ENCODE data around the gene FAM174C. TPM values are rescaled to one million over a fixed set of nuclear protein-coding genes. Genes with fewer than 3 reads are reported as not detected.

The FAM174C gene
- polyA plus RNA-seq, 3 donors = 32.8 to 56.2 (median 40.0) TPM

GRCh38 chr19:1312767-1313694 is 37.7 kb downstream of the FAM174C start:
- Mint-ChIP-seq H3K27ac (no peak overlapping the region), H3K4me1 (no peaks in the 10 kb centered on the region), H3K27me3 (ENCODE audit: low read depth in 3 of 3) (peaks cover 26 to 43% (median 39%) of the 10 kb centered on the region in 3 donors), H3K4me3 (no peak overlapping the region), H3K9me3 (peaks cover 0 to 4% (median 0%) of the 10 kb centered on the region in 7 donors), H3K36me3 (no peaks in the 10 kb centered on the region)
- peaks cover 0 to 21% of the 10 kb centered on the region in 2 donors for H3K27me3 ChIP-seq (ENCODE audit: control insufficient read depth in 2 of 2, insufficient read depth in 2 of 2, low read length in 2 of 2)
- no peaks in the 10 kb centered on the region for H3K36me3 ChIP-seq (replicated peaks in 1 of 2; ENCODE audit: control insufficient read depth in 1 of 2, insufficient read depth in 2 of 2, low read length in 2 of 2)
- no peaks in the 10 kb centered on the region for H4K20me1 ChIP-seq (ENCODE audit: insufficient read depth, low read length)
- H3K9ac ChIP-seq (ENCODE audit: insufficient read depth, low read length, poor library complexity, severe bottlenecking) = no peak overlapping the region
- TF ChIP-seq CTCF (IDR thresholded peaks at IDR 0.05) = no peak
- H3K4me3 ChIP-seq (replicated peaks in 1 of 3; ENCODE audit: low read depth in 2 of 3, low read length in 3 of 3) = no peak overlapping the region
- H3K4me1 ChIP-seq (ENCODE audit: control insufficient read depth in 1 of 2, insufficient read depth in 2 of 2, low read length in 2 of 2) = peaks cover 0 to 5% of the 10 kb centered on the region in 2 donors
- no peak for DNase-seq
- WGBS (ENCODE audit: insufficient coverage) = 91% methylated on average over 58 of the region's 61 CpGs
- no peak overlapping the region for H2AFZ ChIP-seq (ENCODE audit: insufficient read depth, low read depth, low read length, poor library complexity, severe bottlenecking)
- H3K9me3 ChIP-seq (replicated peaks in 1 of 2; ENCODE audit: control insufficient read depth in 1 of 2, insufficient read depth in 1 of 2, low read length in 2 of 2) = no peaks in the 10 kb centered on the region
- no peak overlapping the region for H3K27ac ChIP-seq (ENCODE audit: low read depth in 1 of 2, low read length in 2 of 2)
- no peaks in the 10 kb centered on the region for H3K79me2 ChIP-seq (ENCODE audit: insufficient read depth, low read length)
- intact Hi-C loops (cut with micrococcal nuclease) = no loop called here
- H3K4me2 ChIP-seq (replicated peaks; ENCODE audit: extremely low read depth, low read length, poor library complexity, severe bottlenecking) = no peak overlapping the region

GRCh38 chr19:1313695-1314613 is 38.6 kb downstream of the FAM174C start:
- no peaks in the 10 kb centered on the region for H3K4me1 Mint-ChIP-seq
- Histone ChIP-seq H3K4me1 (ENCODE audit: control insufficient read depth in 1 of 2, insufficient read depth in 2 of 2, low read length in 2 of 2) (peaks cover 0 to 5% of the 10 kb centered on the region in 2 donors), H3K4me2 (replicated peaks; ENCODE audit: extremely low read depth, low read length, poor library complexity, severe bottlenecking) (no peak overlapping the region), H2AFZ (ENCODE audit: insufficient read depth, low read depth, low read length, poor library complexity, severe bottlenecking) (no peak overlapping the region), H4K20me1 (ENCODE audit: insufficient read depth, low read length) (no peaks in the 10 kb centered on the region), H3K4me3 (replicated peaks in 1 of 3; ENCODE audit: low read depth in 2 of 3, low read length in 3 of 3) (no peak overlapping the region), H3K27ac (ENCODE audit: low read depth in 1 of 2, low read length in 2 of 2) (no peak overlapping the region), H3K79me2 (ENCODE audit: insufficient read depth, low read length) (no peaks in the 10 kb centered on the region), H3K9me3 (replicated peaks in 1 of 2; ENCODE audit: control insufficient read depth in 1 of 2, insufficient read depth in 1 of 2, low read length in 2 of 2) (no peaks in the 10 kb centered on the region), H3K27me3 (ENCODE audit: control insufficient read depth in 2 of 2, insufficient read depth in 2 of 2, low read length in 2 of 2) (peaks cover 0 to 26% of the 10 kb centered on the region in 2 donors), H3K9ac (ENCODE audit: insufficient read depth, low read length, poor library complexity, severe bottlenecking) (no peak overlapping the region), H3K36me3 (replicated peaks in 1 of 2; ENCODE audit: control insufficient read depth in 1 of 2, insufficient read depth in 2 of 2, low read length in 2 of 2) (no peaks in the 10 kb centered on the region)
- H3K4me3 Mint-ChIP-seq = no peak overlapping the region
- no peak for DNase-seq
- H3K36me3 Mint-ChIP-seq = no peaks in the 10 kb centered on the region
- H3K27ac Mint-ChIP-seq = no peak overlapping the region
- no peak for TF ChIP-seq CTCF (IDR thresholded peaks at IDR 0.05)
- H3K9me3 Mint-ChIP-seq = peaks cover 0 to 4% (median 0%) of the 10 kb centered on the region in 7 donors
- intact Hi-C loops (cut with micrococcal nuclease) = no loop called here
- 85% methylated on average over 29 of the region's 32 CpGs for WGBS (ENCODE audit: insufficient coverage)
- H3K27me3 Mint-ChIP-seq (ENCODE audit: low read depth in 3 of 3) = peaks cover 30 to 51% (median 48%) of the 10 kb centered on the region in 3 donors

All from CD14-positive monocyte (primary cell).